ENCODE measurements around the gene AKAP6. TPM values are rescaled to one million over a fixed set of nuclear protein-coding genes. Genes with fewer than 3 reads are reported as not detected.

Gene AKAP6
- total and polyA plus RNA-seq, 10 of the 15 experiments (the other 5 are each of a cell fraction or from before 2014, with no cell fraction given), result 0.35 to 5.9 (median 2.2) TPM

- TF ChIP-seq PRDM15 (CRISPR knock-in tag; IDR thresholded peaks at IDR 0.05) (no peak), NR2C1 (IDR thresholded peaks at IDR 0.05) (no peak), HDAC6 (IDR thresholded peaks at IDR 0.05; ENCODE audit: unreplicated experiment) (no peak), RAD51 (IDR thresholded peaks at IDR 0.05) (no peak)
These were observed 300.1 kb downstream of the AKAP6 start (continued) for GRCh38 chr14:32629236-32629635.

GRCh38 chr14:32630701-32631100 is 301.6 kb downstream of the AKAP6 start:
- H4K20me1 ChIP-seq (ENCODE audit: control insufficient read depth, insufficient read depth), result no peaks in the 10 kb centered on the region
- H3K36me3 ChIP-seq (ENCODE audit: control insufficient read depth in 2 of 2, insufficient read depth in 2 of 2, low read length in 1 of 2), result no peaks in the 10 kb centered on the region
- ChIA-PET RAD21 (ENCODE audit: unreplicated experiment) (no interaction called here), CTCF (no interaction called here), POLR2A (no interaction called here), SMC1A (ENCODE audit: uncharacterized antibody, unreplicated experiment) (no interaction called here)
- no peak overlapping the region for H2AFZ ChIP-seq (ENCODE audit: control insufficient read depth, low read depth, low read length)
- FAIRE-seq, result no peak
- H3K4me1 ChIP-seq (ENCODE audit: control insufficient read depth, insufficient read depth, low read length), result no peaks in the 10 kb centered on the region
- ATAC-seq, result no peak
- DNase-seq (ENCODE audit: low read depth, low spot score), result no peak
- H3K4me3 ChIP-seq, result no peak overlapping the region
- no peaks in the 10 kb centered on the region for H3K9me3 ChIP-seq (replicated peaks; ENCODE audit: control insufficient read depth, insufficient read depth, low read length)
- no peak overlapping the region for H3K9ac ChIP-seq (ENCODE audit: control insufficient read depth, insufficient read depth, low read length)
- TF ChIP-seq NFIC (IDR thresholded peaks at IDR 0.05; ENCODE audit: low read depth, low read length) (no peak), YY1 (IDR thresholded peaks at IDR 0.05; ENCODE audit: low read depth, low read length) (no peak), MTA3 (IDR thresholded peaks at IDR 0.05; ENCODE audit: borderline replicate concordance, low read length) (no peak), PBX3 (IDR thresholded peaks at IDR 0.05; ENCODE audit: insufficient replicate concordance, low read depth, low read length) (no peak), SIN3A (IDR thresholded peaks at IDR 0.05; ENCODE audit: low read depth, low read length) (no peak), ESRRA (IDR thresholded peaks at IDR 0.05; ENCODE audit: low read length) (no peak), PKNOX1 (IDR thresholded peaks at IDR 0.05) (no peak), SP1 (IDR thresholded peaks at IDR 0.05; ENCODE audit: low read depth, low read length) (no peak), GATAD2B (conservative IDR thresholded peaks at IDR 0.05; ENCODE audit: low read depth) (no peak), ZNF207 (IDR thresholded peaks at IDR 0.05; ENCODE audit: borderline replicate concordance) (no peak), RCOR1 (conservative IDR thresholded peaks at IDR 0.05; ENCODE audit: low read depth, low read length) (no peak)
- H3K4me2 ChIP-seq (ENCODE audit: control insufficient read depth, insufficient read depth), result no peak overlapping the region
- no peaks in the 10 kb centered on the region for H3K79me2 ChIP-seq (ENCODE audit: control insufficient read depth, insufficient read depth, low read length)
- in situ Hi-C loops (cut with MboI) (no loop called here), intact Hi-C loops (cut with micrococcal nuclease; ENCODE audit: unreplicated experiment) (no loop called here)
- no peaks in the 10 kb centered on the region for H3K27me3 ChIP-seq (replicated peaks in 1 of 2; ENCODE audit: control insufficient read depth in 2 of 2, insufficient read depth in 2 of 2, low read length in 1 of 2)
- BruUV-seq (replicated peaks), result no TSS peak
- no peak overlapping the region for H3K27ac ChIP-seq (ENCODE audit: control insufficient read depth, insufficient read depth)
